ENCODE data around the gene FAM241A. TPM values are rescaled to one million over a fixed set of nuclear protein-coding genes. Genes with fewer than 3 reads are reported as not detected.

The FAM241A gene
- total and polyA plus RNA-seq, 2 of the 13 experiments (the other 11 are each of a cell fraction or from before 2014, with no cell fraction given), result 0.61 to 0.69 TPM

DNA sequence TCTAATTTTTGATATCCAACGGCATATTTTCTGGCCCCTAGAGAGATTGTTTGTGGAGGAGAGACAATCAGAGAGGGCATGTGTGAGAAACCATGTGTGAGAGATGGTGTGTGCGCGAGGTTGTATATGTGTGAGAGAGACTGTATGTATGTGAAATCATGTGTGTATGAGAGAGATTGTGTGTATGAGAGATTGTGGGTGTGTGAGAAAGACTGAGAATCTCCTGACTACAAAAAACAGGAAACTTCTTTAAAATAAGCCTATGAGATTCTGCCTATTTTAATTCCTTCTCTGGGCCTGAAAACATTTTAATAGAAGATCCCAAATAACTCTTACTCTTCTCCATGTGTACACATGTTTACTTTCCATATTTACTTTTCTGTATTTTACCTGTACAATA lies 1.5 kb upstream of the FAM241A start:
- TF ChIP-seq, protein P1, sequence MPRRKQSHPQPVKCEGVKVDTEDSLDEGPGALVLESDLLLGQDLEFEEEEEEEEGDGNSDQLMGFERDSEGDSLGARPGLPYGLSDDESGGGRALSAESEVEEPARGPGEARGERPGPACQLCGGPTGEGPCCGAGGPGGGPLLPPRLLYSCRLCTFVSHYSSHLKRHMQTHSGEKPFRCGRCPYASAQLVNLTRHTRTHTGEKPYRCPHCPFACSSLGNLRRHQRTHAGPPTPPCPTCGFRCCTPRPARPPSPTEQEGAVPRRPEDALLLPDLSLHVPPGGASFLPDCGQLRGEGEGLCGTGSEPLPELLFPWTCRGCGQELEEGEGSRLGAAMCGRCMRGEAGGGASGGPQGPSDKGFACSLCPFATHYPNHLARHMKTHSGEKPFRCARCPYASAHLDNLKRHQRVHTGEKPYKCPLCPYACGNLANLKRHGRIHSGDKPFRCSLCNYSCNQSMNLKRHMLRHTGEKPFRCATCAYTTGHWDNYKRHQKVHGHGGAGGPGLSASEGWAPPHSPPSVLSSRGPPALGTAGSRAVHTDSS (CRISPR knock-in tag; conservative IDR thresholded peaks at IDR 0.05), result no peak
- peak; percentile 17; the same call in 1 of the 2 replicates for TF ChIP-seq FOXA3 (CRISPR knock-in tag; IDR thresholded peaks at IDR 0.05)
- TF ChIP-seq GFI1 (CRISPR knock-in tag; IDR thresholded peaks at IDR 0.05; ENCODE audit: borderline replicate concordance), result no peak
- 79% methylated on average over 3 of the region's 3 CpGs for WGBS (ENCODE audit: low lambda C conversion rate)
- no peaks in the 10 kb centered on the region for H4K20me1 ChIP-seq (ENCODE audit: insufficient read depth, low read length)
- no peaks in the 10 kb centered on the region; a peak in 1 of 5 replicates for H3K27me3 ChIP-seq (ENCODE audit: control insufficient read depth in 1 of 2, insufficient read depth in 2 of 2, low read length in 2 of 2)
- H3K4me2 ChIP-seq (ENCODE audit: low read depth, low read length), result no peak overlapping the region
- H3K4me1 ChIP-seq (ENCODE audit: insufficient read depth, low read length), result peaks cover 35% of the 10 kb centered on the region
- ChIA-PET CTCF (ENCODE audit: low intra/inter-chr PET ratio, low total read pairs) (interaction anchor here (0.5 kb wide), 1 partner anchor 44 kb away, joined by 3 read pairs; no protein-coding TSS in a partner anchor), POLR2A (no interaction called here)
- no peak overlapping the region for H3K27ac ChIP-seq (ENCODE audit: extremely low read length, insufficient read depth, low read length)
- H3K9ac ChIP-seq (ENCODE audit: insufficient read depth, low read depth, low read length), result no peak overlapping the region
- intact Hi-C loops (cut with micrococcal nuclease; ENCODE audit: unreplicated experiment), result loop anchor here (2.0 kb wide), 1 partner anchor 31 kb away; no protein-coding TSS in a partner anchor
- no peaks in the 10 kb centered on the region for H3K36me3 ChIP-seq (replicated peaks in 1 of 2; ENCODE audit: control insufficient read depth in 1 of 2, insufficient read depth in 2 of 2, low read length in 2 of 2)
- in situ Hi-C loops (cut with HindIII; ENCODE audit: extremely low pct_ligation_motif_present, low pct_unique_long_range_greater_than_20kb), result no loop called here
- no peaks in the 10 kb centered on the region for H3K9me3 ChIP-seq (ENCODE audit: low read length)
- ATAC-seq, result no peak
- no peak overlapping the region for H3K4me3 ChIP-seq (replicated peaks in 1 of 3; ENCODE audit: insufficient read depth in 1 of 3, low read depth in 2 of 3, low read length in 3 of 3)
- FAIRE-seq, result no peak
- no peak for DNase-seq (ENCODE audit: low spot score)
- no peaks in the 10 kb centered on the region for H3K79me2 ChIP-seq (ENCODE audit: insufficient read depth, low read length)
- H2AFZ ChIP-seq (ENCODE audit: low read length), result no peak overlapping the region
- no TSS peak for BruUV-seq (replicated peaks)

DNA sequence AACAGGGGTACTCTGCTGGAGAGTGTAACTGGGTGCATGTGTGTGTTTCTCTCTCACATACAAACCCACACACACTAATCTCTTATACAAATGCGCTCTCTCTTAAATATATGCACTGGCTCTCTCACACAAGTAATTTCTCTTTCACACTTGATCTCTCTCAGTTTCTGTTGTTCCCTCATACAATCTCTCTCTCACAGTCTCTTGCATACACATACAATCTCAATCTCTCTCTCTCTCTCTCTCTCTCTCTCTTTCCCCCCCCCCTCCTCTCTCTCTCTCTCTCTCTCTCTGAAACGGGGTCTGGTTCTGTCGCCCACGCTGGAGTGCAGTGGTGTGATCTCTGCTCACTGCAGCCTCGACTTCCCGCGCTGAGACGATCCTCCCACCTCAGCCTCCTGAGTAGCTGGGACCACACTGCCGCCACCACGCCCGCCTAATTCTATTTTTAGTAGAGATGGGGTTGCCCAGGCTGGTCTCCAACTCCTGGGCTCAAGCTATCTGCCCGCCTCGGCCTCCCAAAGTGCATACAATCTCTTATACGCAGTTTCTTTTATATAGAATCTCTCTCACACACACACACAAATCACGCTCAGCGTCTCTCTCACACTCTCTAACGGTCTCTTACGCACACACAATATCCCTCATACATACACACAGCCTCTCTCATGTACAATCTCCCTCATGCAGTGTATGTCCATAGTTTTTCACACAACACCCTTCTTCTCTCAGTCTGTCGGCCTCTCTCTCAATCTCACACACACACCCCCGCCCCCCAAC lies 518 bp upstream of the FAM241A start:
- Histone ChIP-seq H3K9me3 (ENCODE audit: low read length) (no peaks in the 10 kb centered on the region), H3K4me2 (ENCODE audit: low read depth, low read length) (peak overlapping the region; percentile 36; the same call in 1 of the 2 replicates), H3K36me3 (replicated peaks in 1 of 2; ENCODE audit: control insufficient read depth in 1 of 2, insufficient read depth in 2 of 2, low read length in 2 of 2) (no peaks in the 10 kb centered on the region), H3K79me2 (ENCODE audit: insufficient read depth, low read length) (no peaks in the 10 kb centered on the region), H3K9ac (ENCODE audit: insufficient read depth, low read depth, low read length) (no peak overlapping the region), H3K4me3 (replicated peaks in 1 of 3; ENCODE audit: insufficient read depth in 1 of 3, low read depth in 2 of 3, low read length in 3 of 3) (peak overlapping the region in 1 of 3 experiments; percentile 7; a peak in 3 of 6 replicates), H3K27ac (ENCODE audit: extremely low read length, insufficient read depth, low read length) (no peak overlapping the region), H2AFZ (ENCODE audit: low read length) (no peak overlapping the region), H3K4me1 (ENCODE audit: insufficient read depth, low read length) (peaks cover 35% of the 10 kb centered on the region), H3K27me3 (ENCODE audit: control insufficient read depth in 1 of 2, insufficient read depth in 2 of 2, low read length in 2 of 2) (no peaks in the 10 kb centered on the region; a peak in 1 of 5 replicates), H4K20me1 (ENCODE audit: insufficient read depth, low read length) (no peaks in the 10 kb centered on the region)
- BruUV-seq (replicated peaks), result no TSS peak
- ChIA-PET CTCF (ENCODE audit: low intra/inter-chr PET ratio, low total read pairs) (interaction anchor here (1.2 kb wide), 1 partner anchor 45 kb away, joined by 3 read pairs; no protein-coding TSS in a partner anchor), POLR2A (no interaction called here)
- DNase-seq (ENCODE audit: low spot score) (no peak), FAIRE-seq (no peak), ATAC-seq (peak; percentile 73; the same call in 2 of the 3 replicates)
- WGBS (ENCODE audit: low lambda C conversion rate), result 69% methylated on average over 20 of the region's 20 CpGs
- in situ Hi-C loops (cut with HindIII; ENCODE audit: extremely low pct_ligation_motif_present, low pct_unique_long_range_greater_than_20kb) (no loop called here), intact Hi-C loops (cut with micrococcal nuclease; ENCODE audit: unreplicated experiment) (loop anchor here (1.0 to 2.0 kb wide), 2 partner anchors 32 to 91 kb away; no protein-coding TSS in a partner anchor)
- TF ChIP-seq ZNF878 (CRISPR knock-in tag; IDR thresholded peaks at IDR 0.05), result no peak
- 0 out of 2 replicates have a peak, but pooled peaks have one; percentile 0 for TF ChIP-seq KLF6 (CRISPR knock-in tag; IDR thresholded peaks at IDR 0.05)
- TF ChIP-seq, protein P2, sequence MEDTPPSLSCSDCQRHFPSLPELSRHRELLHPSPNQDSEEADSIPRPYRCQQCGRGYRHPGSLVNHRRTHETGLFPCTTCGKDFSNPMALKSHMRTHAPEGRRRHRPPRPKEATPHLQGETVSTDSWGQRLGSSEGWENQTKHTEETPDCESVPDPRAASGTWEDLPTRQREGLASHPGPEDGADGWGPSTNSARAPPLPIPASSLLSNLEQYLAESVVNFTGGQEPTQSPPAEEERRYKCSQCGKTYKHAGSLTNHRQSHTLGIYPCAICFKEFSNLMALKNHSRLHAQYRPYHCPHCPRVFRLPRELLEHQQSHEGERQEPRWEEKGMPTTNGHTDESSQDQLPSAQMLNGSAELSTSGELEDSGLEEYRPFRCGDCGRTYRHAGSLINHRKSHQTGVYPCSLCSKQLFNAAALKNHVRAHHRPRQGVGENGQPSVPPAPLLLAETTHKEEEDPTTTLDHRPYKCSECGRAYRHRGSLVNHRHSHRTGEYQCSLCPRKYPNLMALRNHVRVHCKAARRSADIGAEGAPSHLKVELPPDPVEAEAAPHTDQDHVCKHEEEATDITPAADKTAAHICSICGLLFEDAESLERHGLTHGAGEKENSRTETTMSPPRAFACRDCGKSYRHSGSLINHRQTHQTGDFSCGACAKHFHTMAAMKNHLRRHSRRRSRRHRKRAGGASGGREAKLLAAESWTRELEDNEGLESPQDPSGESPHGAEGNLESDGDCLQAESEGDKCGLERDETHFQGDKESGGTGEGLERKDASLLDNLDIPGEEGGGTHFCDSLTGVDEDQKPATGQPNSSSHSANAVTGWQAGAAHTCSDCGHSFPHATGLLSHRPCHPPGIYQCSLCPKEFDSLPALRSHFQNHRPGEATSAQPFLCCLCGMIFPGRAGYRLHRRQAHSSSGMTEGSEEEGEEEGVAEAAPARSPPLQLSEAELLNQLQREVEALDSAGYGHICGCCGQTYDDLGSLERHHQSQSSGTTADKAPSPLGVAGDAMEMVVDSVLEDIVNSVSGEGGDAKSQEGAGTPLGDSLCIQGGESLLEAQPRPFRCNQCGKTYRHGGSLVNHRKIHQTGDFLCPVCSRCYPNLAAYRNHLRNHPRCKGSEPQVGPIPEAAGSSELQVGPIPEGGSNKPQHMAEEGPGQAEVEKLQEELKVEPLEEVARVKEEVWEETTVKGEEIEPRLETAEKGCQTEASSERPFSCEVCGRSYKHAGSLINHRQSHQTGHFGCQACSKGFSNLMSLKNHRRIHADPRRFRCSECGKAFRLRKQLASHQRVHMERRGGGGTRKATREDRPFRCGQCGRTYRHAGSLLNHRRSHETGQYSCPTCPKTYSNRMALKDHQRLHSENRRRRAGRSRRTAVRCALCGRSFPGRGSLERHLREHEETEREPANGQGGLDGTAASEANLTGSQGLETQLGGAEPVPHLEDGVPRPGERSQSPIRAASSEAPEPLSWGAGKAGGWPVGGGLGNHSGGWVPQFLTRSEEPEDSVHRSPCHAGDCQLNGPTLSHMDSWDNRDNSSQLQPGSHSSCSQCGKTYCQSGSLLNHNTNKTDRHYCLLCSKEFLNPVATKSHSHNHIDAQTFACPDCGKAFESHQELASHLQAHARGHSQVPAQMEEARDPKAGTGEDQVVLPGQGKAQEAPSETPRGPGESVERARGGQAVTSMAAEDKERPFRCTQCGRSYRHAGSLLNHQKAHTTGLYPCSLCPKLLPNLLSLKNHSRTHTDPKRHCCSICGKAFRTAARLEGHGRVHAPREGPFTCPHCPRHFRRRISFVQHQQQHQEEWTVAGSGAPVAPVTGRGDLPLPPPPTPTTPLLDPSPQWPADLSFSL (CRISPR knock-in tag; IDR thresholded peaks at IDR 0.05), result peak; percentile 38; the same call in 1 of the 2 replicates
- TF ChIP-seq HNRNPK (IDR thresholded peaks at IDR 0.05; ENCODE audit: low read depth, low read length, poor library complexity, severe bottlenecking), result peak; percentile 16
- TF ChIP-seq SNRNP70 (IDR thresholded peaks at IDR 0.05; ENCODE audit: low read depth, low read length), result no peak

Data from HepG2 (cell line).